HCT116 (cell line): ENCODE results near the gene SUDS3. TPM values are rescaled to one million over a fixed set of nuclear protein-coding genes. Genes with fewer than 3 reads are reported as not detected.

ENCODE experiments used
- ATAC-seq: fragments of 200-7000 bp; cut with Tn5 transposase; 2 replicates; pipeline ENCODE4 v1.9.1; 2020; ENCODE audit warnings: mild to moderate bottlenecking, moderate library complexity
- BruUV-seq: library from RNA; stranded (reverse); fragments of 400-500 nt; replicated peaks from 2 replicates; lab custom pipeline; 2021; lab: Mats Ljungman, UMichigan
- CTCF ChIA-PET: fragments of 300-600 bp; sonication (Branson Sonifier 250); formaldehyde crosslinking; loops from one replicate; lab custom pipeline; 2021; ENCODE audit warnings: antibody characterized with exemption; lab: Charles Lee
- POLR2A ChIA-PET: fragments of 300-600, 350-600 bp; sonication (Branson Sonifier 250); formaldehyde crosslinking; loops from one replicate; lab custom pipeline; 2021; ENCODE audit warnings: antibody characterized with exemption; lab: Charles Lee
- RAD21 ChIA-PET, 2 experiments: fragments of 300-600 bp; sonication (Branson Sonifier 250); formaldehyde crosslinking; loops; one replicate each; lab custom pipeline; 2023; ENCODE audit warnings: low total read pairs in 2 of 2; ENCODE audit not compliant: uncharacterized antibody in 2 of 2, unreplicated experiment in 2 of 2, low non-redundant PET in 1 of 2; lab: Charles Lee
- DNase-seq: peaks from one replicate; pipeline ENCODE4 v3.0.0-alpha.2; 2010; ENCODE audit warnings: low read depth, low spot score
- H2AFZ ChIP-seq: fragments of 200-600 bp; shearing (Covaris generic), sonication (generic); 2 replicates; pipeline ENCODE4 v1.6.1; 2017; ENCODE audit warnings: low read depth, mixed run types, mixed read lengths, antibody characterized with exemption, low read length; ENCODE audit not compliant: poor library complexity, severe bottlenecking
- H3K27ac ChIP-seq: 2 replicates; pipeline ENCODE4 v1.5.1; 2012; ENCODE audit warnings: low read depth, low read length
- H3K27me3 ChIP-seq: fragments of 200-600 bp; sonication (generic); 2 replicates; pipeline ENCODE4 v1.6.1; 2016; ENCODE audit warnings: mixed run types, low read length, mixed read lengths; ENCODE audit not compliant: insufficient read depth
- H3K36me3 ChIP-seq, 2 experiments: fragments of 200-500 bp in 1 of 2; fragments of 200-600 bp in 1 of 2; sonication (Bioruptor generic) in 1 of 2; sonication (generic) in 1 of 2; 2 replicates each; pipeline versions ENCODE4 v1.5.1 to v1.6.1; 2014 to 2016; ENCODE audit warnings: low read length in 2 of 2, inconsistent platforms in 1 of 2, mixed read lengths in 1 of 2, mixed run types in 1 of 2; ENCODE audit not compliant: insufficient read depth in 2 of 2, control insufficient read depth in 1 of 2
- H3K4me1 ChIP-seq, 2 experiments: fragments of 200-600 bp in 1 of 2; sonication (generic) in 1 of 2; 2 replicates each; pipeline versions ENCODE4 v1.5.1 to v1.6.1; 2012 to 2017; ENCODE audit warnings: low read length in 2 of 2, inconsistent platforms in 1 of 2, mild to moderate bottlenecking in 1 of 2, mixed read lengths in 1 of 2, mixed run types in 1 of 2, moderate library complexity in 1 of 2; ENCODE audit not compliant: insufficient read depth in 2 of 2, control insufficient read depth in 1 of 2
- H3K4me2 ChIP-seq: fragments of 200-600 bp; sonication (generic); 2 replicates; pipeline ENCODE4 v1.6.1; 2017; ENCODE audit warnings: mixed run types, low read length, mixed read lengths
- H3K4me3 ChIP-seq, 2 experiments: fragments of 200-600 bp in 1 of 2; sonication (generic) in 1 of 2; replicated peaks in 1 of 2; 2 replicates each; pipeline ENCODE4 v1.5.1; 2011 to 2016; ENCODE audit warnings: low read length in 2 of 2, control low read depth in 1 of 2, low read depth in 1 of 2, mild to moderate bottlenecking in 1 of 2, mixed read lengths in 1 of 2, mixed run types in 1 of 2
- H3K79me2 ChIP-seq: fragments of 200-600 bp; sonication (generic); 2 replicates; pipeline ENCODE4 v1.6.1; 2017; ENCODE audit warnings: mild to moderate bottlenecking, mixed run types, low read length, moderate library complexity, mixed read lengths; ENCODE audit not compliant: insufficient read depth
- H3K9ac ChIP-seq: fragments of 200-600 bp; sonication (generic); 2 replicates; pipeline ENCODE4 v1.6.1; 2016; ENCODE audit warnings: low read length, mixed read lengths
- H3K9me2 ChIP-seq: fragments of 200-600 bp; sonication (generic), shearing (Covaris generic); 2 replicates; pipeline ENCODE4 v1.6.1; 2017; ENCODE audit warnings: mixed run types, mild to moderate bottlenecking, moderate library complexity; ENCODE audit not compliant: insufficient read depth
- H3K9me3 ChIP-seq, 2 experiments: fragments of 200-500 bp in 1 of 2; fragments of 200-600 bp in 1 of 2; sonication (Bioruptor generic) in 1 of 2; sonication (generic) in 1 of 2; 2 replicates each; pipeline ENCODE4 v1.6.1; 2014 to 2017; ENCODE audit warnings: low read length in 2 of 2, mixed read lengths in 2 of 2, inconsistent platforms in 1 of 2, low read depth in 1 of 2, mild to moderate bottlenecking in 1 of 2, mixed run types in 1 of 2, moderate library complexity in 1 of 2; ENCODE audit not compliant: control insufficient read depth in 1 of 2, insufficient read depth in 1 of 2
- H4K20me1 ChIP-seq: fragments of 200-600 bp; sonication (generic), shearing (Covaris generic); 2 replicates; pipeline ENCODE4 v1.6.1; 2017; ENCODE audit warnings: mixed run types, mild to moderate bottlenecking, moderate library complexity; ENCODE audit not compliant: insufficient read depth
- CBX3 ChIP-seq: IDR thresholded peaks from 2 replicates; pipeline ENCODE4 v1.6.1; 2012; ENCODE audit warnings: low read depth
- CEBPB ChIP-seq: IDR thresholded peaks from 2 replicates; pipeline ENCODE4 v1.6.1; 2012; ENCODE audit warnings: low read depth
- CTCF ChIP-seq, 3 experiments: fragments of 200-600 bp in 1 of 3; sonication (generic) in 1 of 3; IDR thresholded peaks in 2 of 3; conservative IDR thresholded peaks in 1 of 3; 2 replicates each; pipeline ENCODE4 v1.5.1; 2012 to 2017; ENCODE audit warnings: low read depth in 2 of 3, low read length in 2 of 3, antibody characterized with exemption in 1 of 3, borderline replicate concordance in 1 of 3, control low read depth in 1 of 3, mild to moderate bottlenecking in 1 of 3, mixed read lengths in 1 of 3, mixed run types in 1 of 3, moderate library complexity in 1 of 3; ENCODE audit not compliant: insufficient read depth in 1 of 3
- EGR1 ChIP-seq: IDR thresholded peaks from 2 replicates; pipeline ENCODE4 v1.6.1; 2012; ENCODE audit warnings: low read depth
- JUND ChIP-seq: IDR thresholded peaks from 2 replicates; pipeline ENCODE4 v1.6.1; 2012
- MAX ChIP-seq: IDR thresholded peaks from 2 replicates; pipeline ENCODE4 v1.6.1; 2012
- POLR2AphosphoS5 ChIP-seq: IDR thresholded peaks from 2 replicates; pipeline ENCODE4 v1.6.1; 2011; ENCODE audit warnings: mild to moderate bottlenecking, low read depth, low read length, moderate library complexity
- RAD21 ChIP-seq: IDR thresholded peaks from 2 replicates; pipeline ENCODE4 v1.6.1; 2012; ENCODE audit warnings: low read depth, mild to moderate bottlenecking
- SP1 ChIP-seq: IDR thresholded peaks from 2 replicates; pipeline ENCODE4 v1.6.1; 2012; ENCODE audit warnings: low read depth
- ZFX ChIP-seq: fragments of 450-650 bp; IDR thresholded peaks from 2 replicates; pipeline ENCODE4 v1.6.1; 2017
- intact Hi-C: fragments of 100-400 bp; cut with micrococcal nuclease; formaldehyde crosslinking; loops from 2 replicates; pipeline ENCODE4 v1.10.0; 2022
- total RNA-seq: library from RNA; stranded (reverse); gene quantifications from one replicate; pipeline ENCODE4 v1.2.1, GENCODE V29; 2021; ENCODE audit not compliant: unreplicated experiment

The SUDS3 gene
- total RNA-seq, 1 experiment from 2014 or later = 32.3 TPM

- ATAC-seq (peak; percentile 60; the same call in 1 of the 2 replicates), DNase-seq (peak; percentile 63)
- peaks cover 22 to 30% of the 10 kb centered on the region in 2 experiments for H3K4me1 ChIP-seq
- no peaks in the 10 kb centered on the region for H3K9me3 ChIP-seq
- H3K27ac ChIP-seq = no peak overlapping the region; the same call in 1 of the 2 replicates
- no TSS peak for BruUV-seq
- H3K9ac ChIP-seq = no peak overlapping the region
- no peaks in the 10 kb centered on the region for H3K36me3 ChIP-seq
- intact Hi-C loops = loop anchor here (2.0 kb wide), 1 partner anchor 203 kb away; no protein-coding TSS in a partner anchor
- H2AFZ ChIP-seq = peak overlapping the region; percentile 17
- no peaks in the 10 kb centered on the region for H3K9me2 ChIP-seq
- ChIA-PET POLR2A (interaction anchor here (1.0 to 1.5 kb wide), 4 partner anchors 10 to 221 kb away, joined by 3 to 4 read pairs (median 4); partner anchors contain the start of genes PEBP1, SUDS3 and TAOK3), CTCF (interaction anchor here (0.6 to 3.1 kb wide), 12 partner anchors 8 to 500 kb away, joined by 3 to 31 read pairs (median 4); partner anchors contain the start of gene SUDS3), RAD21 (no interaction called here)
- 0 out of 2 replicates have a peak, but pooled peaks have one; percentile 16 for TF ChIP-seq RAD21
- peak; percentile 21; the same call in 1 of the 2 replicates for TF ChIP-seq CBX3
- TF ChIP-seq CTCF (IDR thresholded peaks at IDR 0.05 in 2 of 3, conservative IDR thresholded peaks at IDR 0.05 in 1 of 3; ENCODE audit: borderline replicate concordance in 1 of 3, insufficient read depth in 1 of 3, low read depth in 2 of 3, low read length in 2 of 3) = peak in 2 of 3 experiments; percentile 18 to 51; a peak in 2 of 6 replicates
- peak; percentile 41; the same call in 1 of the 2 replicates for TF ChIP-seq SP1
- 0 out of 2 replicates have a peak, but pooled peaks have one; percentile 11 for TF ChIP-seq EGR1
- TF ChIP-seq JUND = no peak
- peak; percentile 48 for TF ChIP-seq MAX
- no peak for TF ChIP-seq POLR2AphosphoS5
- TF ChIP-seq CEBPB = peak; percentile 29; the same call in 1 of the 2 replicates
- TF ChIP-seq ZFX = no peak
- H3K4me2 ChIP-seq = peak overlapping the region; percentile 43
- H3K4me3 ChIP-seq = peak overlapping the region in 1 of 2 experiments; percentile 2; a peak in 1 of 4 replicates
- no peaks in the 10 kb centered on the region for H4K20me1 ChIP-seq
- H3K79me2 ChIP-seq = no peaks in the 10 kb centered on the region
- H3K27me3 ChIP-seq = no peaks in the 10 kb centered on the region
Measured at GRCh38 chr12:118357257-118358007, 18.9 kb upstream of the SUDS3 start.
